Endothelial cell of umbilical vein (primary cell): Measurements from ENCODE around the gene NKD1. TPM values are rescaled to one million over a fixed set of nuclear protein-coding genes. Genes with fewer than 3 reads are reported as not detected.

Experiments used
- BruUV-seq: library from RNA; stranded (reverse); fragments of 400-500 nt; replicated peaks from 2 replicates; lab custom pipeline; 2021; lab: Mats Ljungman, UMichigan
- CTCF ChIA-PET: fragments of 300-600, 350-600 bp; sonication (Branson Sonifier 250); formaldehyde crosslinking; loops from one replicate; lab custom pipeline; 2021; ENCODE audit warnings: antibody characterized with exemption, inconsistent platforms; lab: Charles Lee
- POLR2A ChIA-PET: fragments of 300-600, 350-600 bp; sonication (Branson Sonifier 250); formaldehyde crosslinking; loops from one replicate; lab custom pipeline; 2021; ENCODE audit warnings: antibody characterized with exemption, inconsistent platforms; lab: Charles Lee
- DNase-seq: peaks from one replicate; pipeline ENCODE4 v3.0.0-alpha.2; 2011; ENCODE audit warnings: low read depth, low spot score
- FAIRE-seq: peaks from 2 replicates; lab custom pipeline; 2011; peaks lifted over from hg19 to GRCh38; lab: Jason Lieb, UNC
- H2AFZ ChIP-seq: 2 replicates; pipeline ENCODE4 v1.6.0; 2012; ENCODE audit warnings: low read depth, low read length, control low read depth, inconsistent platforms
- H3K27ac ChIP-seq: 2 replicates; pipeline ENCODE4 v1.5.1; 2011; ENCODE audit warnings: low read depth, mild to moderate bottlenecking, control low read depth, low read length, moderate library complexity; ENCODE audit not compliant: insufficient read depth
- H3K27me3 ChIP-seq, 2 experiments: 2 replicates each; pipeline versions ENCODE4 v1.6.0 to v1.6.1; 2011; ENCODE audit warnings: low read length in 2 of 2, mixed read lengths in 1 of 2; ENCODE audit not compliant: control insufficient read depth in 2 of 2, insufficient read depth in 2 of 2
- H3K36me3 ChIP-seq, 2 experiments: 2 replicates in 1 of 2; 3 replicates in 1 of 2; pipeline ENCODE4 v1.5.1; 2011; ENCODE audit warnings: low read length in 2 of 2, mild to moderate bottlenecking in 1 of 2, moderate library complexity in 1 of 2; ENCODE audit not compliant: control insufficient read depth in 2 of 2, insufficient read depth in 2 of 2; ENCODE audit errors: extremely low read depth in 1 of 2
- H3K4me1 ChIP-seq: 3 replicates; pipeline ENCODE4 v1.5.1; 2011; ENCODE audit warnings: mild to moderate bottlenecking, low read length; ENCODE audit not compliant: control insufficient read depth, insufficient read depth; ENCODE audit errors: extremely low read depth
- H3K4me2 ChIP-seq: 2 replicates; pipeline ENCODE4 v1.6.1; 2011; ENCODE audit warnings: low read length, control low read depth, mixed read lengths; ENCODE audit not compliant: insufficient read depth
- H3K4me3 ChIP-seq, 3 experiments: fragments of 200-600 bp in 1 of 3; sonication (generic), shearing (Covaris generic) in 1 of 3; replicated peaks in 1 of 3; 2 replicates each; pipeline ENCODE4 v1.5.1; 2011 to 2016; ENCODE audit warnings: control low read depth in 3 of 3, low read length in 3 of 3, mild to moderate bottlenecking in 2 of 3, inconsistent platforms in 1 of 3, low read depth in 1 of 3, moderate library complexity in 1 of 3; ENCODE audit not compliant: insufficient read depth in 1 of 3
- H3K79me2 ChIP-seq: 2 replicates; pipeline ENCODE4 v1.6.0; 2012; ENCODE audit warnings: low read length, inconsistent platforms; ENCODE audit not compliant: control insufficient read depth, insufficient read depth
- H3K9ac ChIP-seq: replicated peaks from 2 replicates; pipeline ENCODE3; 2011; ENCODE audit warnings: low read length, control low read depth; ENCODE audit not compliant: insufficient read depth; ENCODE audit errors: extremely low read depth
- H3K9me1 ChIP-seq: replicated peaks from 3 replicates; pipeline ENCODE4 v1.6.0; 2011; ENCODE audit warnings: mild to moderate bottlenecking, low read length; ENCODE audit not compliant: control insufficient read depth, insufficient read depth; ENCODE audit errors: extremely low read depth
- H3K9me3 ChIP-seq: replicated peaks from 2 replicates; pipeline ENCODE4 v1.5.1; 2012; ENCODE audit warnings: low read length, inconsistent platforms; ENCODE audit not compliant: control insufficient read depth, insufficient read depth
- H4K20me1 ChIP-seq: replicated peaks from 2 replicates; pipeline ENCODE3; 2011; ENCODE audit warnings: mild to moderate bottlenecking, low read length; ENCODE audit not compliant: control insufficient read depth, insufficient read depth; ENCODE audit errors: extremely low read depth
- CTCF ChIP-seq, 2 donors: IDR thresholded peaks; 1 replicate in 1 of 2; 2 replicates in 1 of 2; pipeline ENCODE4 v1.5.1; 2011; ENCODE audit warnings: low read length in 2 of 2, mild to moderate bottlenecking in 2 of 2, moderate library complexity in 2 of 2, control low read depth in 1 of 2, inconsistent platforms in 1 of 2, low read depth in 1 of 2; ENCODE audit not compliant: insufficient read depth in 1 of 2; ENCODE audit errors: extremely low read depth in 1 of 2
- EZH2 ChIP-seq: IDR thresholded peaks from 2 replicates; pipeline ENCODE4 v1.6.1; 2012; ENCODE audit warnings: borderline replicate concordance, low read depth, mild to moderate bottlenecking, moderate library complexity, low read length, inconsistent platforms; ENCODE audit not compliant: severe bottlenecking
- FOS ChIP-seq: IDR thresholded peaks from 2 replicates; pipeline ENCODE4 v1.6.1; 2011; ENCODE audit warnings: mild to moderate bottlenecking, low read length, moderate library complexity, borderline replicate concordance; ENCODE audit not compliant: insufficient read depth
- GATA2 ChIP-seq: IDR thresholded peaks from 2 replicates; pipeline ENCODE4 v1.7.0; 2011; ENCODE audit warnings: low read depth, mild to moderate bottlenecking, moderate library complexity, mixed read lengths, low read length; ENCODE audit not compliant: insufficient read length, insufficient read depth
- JUN ChIP-seq: IDR thresholded peaks from 2 replicates; pipeline ENCODE4 v1.6.1; 2011; ENCODE audit warnings: borderline replicate concordance, low read depth; ENCODE audit not compliant: insufficient read length, insufficient read depth
- MAX ChIP-seq: IDR thresholded peaks from 2 replicates; pipeline ENCODE4 v1.6.1; 2011; ENCODE audit not compliant: insufficient read depth, insufficient read length
- MYC ChIP-seq: IDR thresholded peaks from one replicate; pipeline ENCODE4 v1.6.1; 2011; ENCODE audit warnings: mild to moderate bottlenecking, low read depth, low read length
- POLR2A ChIP-seq: IDR thresholded peaks from 2 replicates; pipeline ENCODE4 v1.6.1; 2012; ENCODE audit warnings: low read depth, mild to moderate bottlenecking, control low read depth, low read length
- POLR2AphosphoS5 ChIP-seq: IDR thresholded peaks from 2 replicates; pipeline ENCODE4 v1.6.1; 2012; ENCODE audit warnings: low read depth, mild to moderate bottlenecking, control low read depth, low read length, moderate library complexity; ENCODE audit not compliant: insufficient read depth
- dilution Hi-C: fragments of 300-500 bp; cut with MboI; formaldehyde crosslinking; loops from one replicate; pipeline ENCODE4 v1.15.0; 2019; ENCODE audit warnings: low sequenced_read_pairs; ENCODE audit not compliant: extremely low pct_ligation_motif_present
- intact Hi-C: fragments of 100-400 bp; cut with micrococcal nuclease; formaldehyde crosslinking; loops from one replicate; pipeline ENCODE4 v1.10.0; 2022
- polyA plus RNA-seq, 4 experiments: library from polyadenylated mRNA; depleted of rRNA in 3 of 4; stranded (reverse) in 3 of 4; unstranded in 1 of 4; fragments of >200 nt; gene quantifications; 2 replicates each; pipeline versions ENCODE4 v1.2.1 to v1.2.3, GENCODE V29; 2011 to 2012; ENCODE audit warnings: missing spikeins in 1 of 4
- total RNA-seq: library from RNA; stranded (reverse); gene quantifications from 2 replicates; pipeline ENCODE4 v1.2.3, GENCODE V29; 2021

Gene NKD1
- total and polyA plus RNA-seq, 2 donors (not counting 3 experiments of a cell fraction or from before 2014, with no cell fraction given) = not detected

GRCh38 chr16:50692644-50692998 lies 144.4 kb downstream of the NKD1 start:
- FAIRE-seq (no peak), DNase-seq (no peak)
- BruUV-seq = no TSS peak
- intact Hi-C loops = no loop called here
- Histone ChIP-seq H3K4me2 (no peak overlapping the region), H3K27ac (no peak overlapping the region), H3K4me1 (no peaks in the 10 kb centered on the region), H3K4me3 (no peak overlapping the region), H3K27me3 (no peaks in the 10 kb centered on the region), H3K9ac (no peak overlapping the region), H4K20me1 (no peaks in the 10 kb centered on the region), H3K79me2 (no peaks in the 10 kb centered on the region), H2AFZ (no peak overlapping the region), H3K9me3 (no peaks in the 10 kb centered on the region), H3K36me3 (no peaks in the 10 kb centered on the region), H3K9me1 (no peaks in the 10 kb centered on the region)
- CTCF ChIA-PET = no interaction called here
- dilution Hi-C loops = no loop called here
- TF ChIP-seq POLR2A = no peak
- TF ChIP-seq POLR2AphosphoS5 = no peak
- TF ChIP-seq JUN = no peak
- no peak for TF ChIP-seq FOS
- TF ChIP-seq EZH2 = no peak
- TF ChIP-seq MAX = no peak
- no peak for TF ChIP-seq CTCF (IDR thresholded peaks at IDR 0.05; ENCODE audit: extremely low read depth in 1 of 2, insufficient read depth in 1 of 2, low read depth in 1 of 2, low read length in 2 of 2)
- no peak for TF ChIP-seq MYC
- TF ChIP-seq GATA2 = no peak
- POLR2A ChIA-PET = no interaction called here
